B cell (primary cell): ENCODE data around the gene CD34. TPM values are rescaled to one million over a fixed set of nuclear protein-coding genes. Genes with fewer than 3 reads are reported as not detected.

Experiments
- ATAC-seq: fragments of 200-7000 bp; cut with Tn5 transposase; one replicate; pipeline ENCODE4 v1.10.0; 2021; ENCODE audit warnings: low read depth, mild to moderate bottlenecking, moderate number of reproducible peaks, moderate library complexity
- CTCF ChIA-PET: fragments of 350-600 bp; sonication (Branson Sonifier 250); formaldehyde crosslinking; loops from one replicate; lab custom pipeline; 2021; ENCODE audit warnings: antibody characterized with exemption, inconsistent platforms; lab: Charles Lee
- POLR2A ChIA-PET: fragments of 350-600 bp; sonication (Branson Sonifier 250); formaldehyde crosslinking; loops from one replicate; lab custom pipeline; 2021; ENCODE audit warnings: antibody characterized with exemption; lab: Charles Lee
- DNase-seq: peaks from one replicate; pipeline ENCODE4 v3.0.0; 2013
- H2AFZ ChIP-seq: 2 replicates; pipeline ENCODE4 v1.6.1; 2012; ENCODE audit warnings: mild to moderate bottlenecking, low read depth, low read length; ENCODE audit not compliant: insufficient read depth, poor library complexity, severe bottlenecking
- H3K27ac ChIP-seq, 2 donors: 1 replicate in 1 of 2; 2 replicates in 1 of 2; pipeline ENCODE4 v1.5.1; 2012 to 2013; ENCODE audit warnings: low read length in 2 of 2, mild to moderate bottlenecking in 2 of 2, moderate library complexity in 1 of 2
- H3K27me3 ChIP-seq, 4 experiments: fragments of 200-600 bp in 1 of 4; sonication (generic) in 1 of 4; replicated peaks in 1 of 4; 1 replicate in 2 of 4; 2 replicates in 2 of 4; pipeline versions ENCODE4 v1.6.1 to v1.7.0; 2013 to 2016; ENCODE audit warnings: low read length in 3 of 4, mild to moderate bottlenecking in 2 of 4, mixed read lengths in 1 of 4, moderate library complexity in 1 of 4; ENCODE audit not compliant: insufficient read depth in 4 of 4, control insufficient read depth in 3 of 4; ENCODE audit errors: control extremely low read depth in 1 of 4
- H3K36me3 ChIP-seq, 2 experiments: replicated peaks in 1 of 2; 1 replicate in 1 of 2; 2 replicates in 1 of 2; pipeline versions ENCODE4 v1.6.1 to v1.7.1; 2013; ENCODE audit warnings: low read length in 1 of 2; ENCODE audit not compliant: insufficient read depth in 2 of 2, control insufficient read depth in 1 of 2; ENCODE audit errors: control extremely low read depth in 1 of 2, extremely low read depth in 1 of 2
- H3K4me1 ChIP-seq, 2 donors: fragments of 200-600 bp in 1 of 2; sonication (generic) in 1 of 2; 1 replicate in 1 of 2; 2 replicates in 1 of 2; pipeline versions ENCODE4 v1.5.1 to v1.6.1; 2013 to 2017; ENCODE audit warnings: low read length in 2 of 2; ENCODE audit not compliant: control insufficient read depth in 2 of 2, insufficient read depth in 2 of 2
- H3K4me2 ChIP-seq: replicated peaks from 2 replicates; pipeline ENCODE3; 2012; ENCODE audit warnings: mild to moderate bottlenecking, low read depth, low read length; ENCODE audit not compliant: poor library complexity, severe bottlenecking
- H3K4me3 ChIP-seq, 5 experiments: fragments of 200-600 bp in 1 of 5; sonication (generic) in 1 of 5; 1 replicate in 3 of 5; 2 replicates in 2 of 5; pipeline versions ENCODE4 v1.5.1 to v1.7.0; 2011 to 2016; ENCODE audit warnings: low read length in 4 of 5, mild to moderate bottlenecking in 4 of 5, low read depth in 2 of 5, control low read depth in 1 of 5, moderate library complexity in 1 of 5; ENCODE audit not compliant: insufficient read depth in 1 of 5; ENCODE audit errors: control extremely low read depth in 1 of 5, extremely low read depth in 1 of 5
- H3K79me2 ChIP-seq: fragments of 200-600 bp; sonication (generic); one replicate; pipeline ENCODE4 v1.6.0; 2016; ENCODE audit warnings: low read length; ENCODE audit not compliant: control insufficient read depth, insufficient read depth
- H3K9ac ChIP-seq: fragments of 200-600 bp; sonication (generic); 2 replicates; pipeline ENCODE4 v1.6.1; 2017; ENCODE audit warnings: mild to moderate bottlenecking, low read length, moderate library complexity
- H3K9me3 ChIP-seq, 3 donors: one replicate each; pipeline versions ENCODE4 v1.6.1 to v1.7.1; 2013; ENCODE audit warnings: low read length in 2 of 3; ENCODE audit not compliant: control insufficient read depth in 2 of 3, insufficient read depth in 1 of 3; ENCODE audit errors: control extremely low read depth in 1 of 3
- H4K20me1 ChIP-seq: 2 replicates; pipeline ENCODE4 v1.6.0; 2012; ENCODE audit warnings: mild to moderate bottlenecking, low read length; ENCODE audit not compliant: insufficient read depth, control insufficient read depth, poor library complexity, severe bottlenecking
- H3K27ac Mint-ChIP-seq: one replicate; pipeline ENCODE4 v1.8.0; 2021; ENCODE audit warnings: mixed read lengths
- H3K27me3 Mint-ChIP-seq: one replicate; pipeline ENCODE4 v1.8.0; 2021; ENCODE audit warnings: mixed read lengths
- H3K4me1 Mint-ChIP-seq: one replicate; pipeline ENCODE4 v1.8.0; 2021; ENCODE audit warnings: mixed read lengths
- H3K4me3 Mint-ChIP-seq: one replicate; pipeline ENCODE4 v1.8.0; 2021; ENCODE audit warnings: mixed read lengths
- H3K9me3 Mint-ChIP-seq: one replicate; pipeline ENCODE4 v1.8.0; 2022; ENCODE audit warnings: mixed read lengths; ENCODE audit not compliant: insufficient read depth
- CTCF ChIP-seq: fragments of 200-600 bp; IDR thresholded peaks from one replicate; pipeline ENCODE4 v1.8.0; 2022; ENCODE audit warnings: antibody characterized with exemption, mild to moderate bottlenecking
- EZH2 ChIP-seq: IDR thresholded peaks from 2 replicates; pipeline ENCODE4 v1.6.1; 2012; ENCODE audit warnings: borderline replicate concordance, low read depth, mild to moderate bottlenecking, moderate library complexity, low read length; ENCODE audit not compliant: insufficient read depth, poor library complexity, severe bottlenecking
- WGBS: methylation state at CpG from one replicate; pipeline ENCODE4 v1.1.5; 2013; ENCODE audit warnings: missing lambda C conversion rate; ENCODE audit not compliant: insufficient coverage; 5-methylcytosine and 5-hydroxymethylcytosine counted together
- intact Hi-C: fragments of 100-400 bp; cut with micrococcal nuclease; formaldehyde crosslinking; loops from one replicate; pipeline ENCODE4 v1.10.0; 2022
- polyA plus RNA-seq: library from polyadenylated mRNA; depleted of rRNA; stranded (reverse); fragments of >200 nt; gene quantifications from 2 replicates; pipeline ENCODE4 v1.2.3, GENCODE V29; 2012
- total RNA-seq, 2 donors: library from RNA; stranded (reverse); fragments of 120-200 nt in 1 of 2; gene quantifications; 1 replicate in 1 of 2; 2 replicates in 1 of 2; pipeline versions ENCODE4 v1.2.3 to v1.2.4, GENCODE V29; 2013 to 2022

CD34 gene
- total and polyA plus RNA-seq, 2 donors (not counting 1 experiment from before 2014, with no cell fraction given), result not detected

- H3K4me3 ChIP-seq, result peak overlapping the region in 1 of 5 experiments; percentile 5
- intact Hi-C loops, result no loop called here
- CTCF ChIA-PET, result interaction anchor here (0.8 to 16.4 kb wide), 9 partner anchors 9 to 87 kb away, joined by 3 to 526 read pairs (median 13); no protein-coding TSS in a partner anchor
Measured at GRCh38 chr1:207873055-207873890, 37.7 kb downstream of the CD34 start.

More at GRCh38 chr1:207873055-207873890, 37.7 kb downstream of the CD34 start:
- no peak for TF ChIP-seq EZH2
- no peak for TF ChIP-seq CTCF
- H3K4me1 ChIP-seq, result peaks cover 36 to 39% of the 10 kb centered on the region in 2 donors
- POLR2A ChIA-PET, result interaction anchor here (0.7 to 2.4 kb wide), 4 partner anchors 11 to 213 kb away, joined by 3 to 11 read pairs (median 3); no protein-coding TSS in a partner anchor
- no peaks in the 10 kb centered on the region for H3K36me3 ChIP-seq
- H3K9me3 Mint-ChIP-seq, result no peaks in the 10 kb centered on the region
- H3K4me1 Mint-ChIP-seq, result peaks cover 63% of the 10 kb centered on the region
- peak overlapping the region; percentile 64 for H2AFZ ChIP-seq
- H3K27ac Mint-ChIP-seq, result peak overlapping the region; percentile 73
- peak overlapping the region; percentile 24 for H3K9ac ChIP-seq
- WGBS, result 4% methylated on average over 5 of the region's 8 CpGs
- no peaks in the 10 kb centered on the region for H4K20me1 ChIP-seq
- DNase-seq (peak; percentile 37), ATAC-seq (no peak)
- no peaks in the 10 kb centered on the region for H3K27me3 Mint-ChIP-seq
- peak overlapping the region; percentile 28 to 56 for H3K27ac ChIP-seq
- peaks cover 48% of the 10 kb centered on the region for H3K79me2 ChIP-seq
- H3K4me2 ChIP-seq, result peak overlapping the region; percentile 59
- peak overlapping the region; percentile 64 for H3K4me3 Mint-ChIP-seq
- no peaks in the 10 kb centered on the region for H3K9me3 ChIP-seq
- no peaks in the 10 kb centered on the region for H3K27me3 ChIP-seq
